Cardiac muscle cell (in vitro differentiated cells and primary cell): ENCODE measurements around the gene NXPE2. TPM values are rescaled to one million over a fixed set of nuclear protein-coding genes. Genes with fewer than 3 reads are reported as not detected.

Experiments
- DNase-seq, 2 donors: peaks; one replicate each; pipeline versions ENCODE4 v3.0.0 to v3.0.0-alpha.2; 2010 to 2017; ENCODE audit warnings: low read depth in 1 of 2, low spot score in 1 of 2
- H3K27ac ChIP-seq: fragments of 200-600 bp; sonication (generic); 2 replicates; pipeline ENCODE4 v1.5.1; 2016
- H3K27me3 ChIP-seq: fragments of 200-600 bp; sonication (generic); 2 replicates; pipeline ENCODE4 v1.6.0; 2016; ENCODE audit warnings: control low read depth
- H3K36me3 ChIP-seq: fragments of 200-600 bp; sonication (generic); 2 replicates; pipeline ENCODE4 v1.5.1; 2016; ENCODE audit warnings: control low read depth
- H3K4me1 ChIP-seq: fragments of 200-600 bp; sonication (generic); 2 replicates; pipeline ENCODE4 v1.8.1; 2017; ENCODE audit warnings: low read depth, mild to moderate bottlenecking, mixed run types
- H3K4me3 ChIP-seq: fragments of 200-600 bp; sonication (generic); 2 replicates; pipeline ENCODE4 v1.5.1; 2016; ENCODE audit warnings: mild to moderate bottlenecking
- H3K9me3 ChIP-seq: fragments of 200-600 bp; sonication (generic); 2 replicates; pipeline ENCODE4 v1.5.1; 2017; ENCODE audit warnings: low read depth, mild to moderate bottlenecking, control low read depth
- CTCF ChIP-seq: IDR thresholded peaks from 2 replicates; pipeline ENCODE4 v1.5.1; 2012; ENCODE audit warnings: low read depth, mild to moderate bottlenecking, low read length
- polyA plus RNA-seq: library from polyadenylated mRNA; unstranded; fragments of >200 nt; fragmentation: Nextera tagmentation; extraction: Ambion mirVana; gene quantifications from 2 replicates; pipeline ENCODE4 v1.2.1, GENCODE V29; 2016
- total RNA-seq: library from RNA; depleted of rRNA; stranded (reverse); fragments of >200 nt; gene quantifications from 2 replicates; pipeline ENCODE4 v1.2.3, GENCODE V29; 2016

Gene NXPE2
- total and polyA plus RNA-seq, 2 experiments from 2014 or later: 0.10 to 0.48 TPM

DNA sequence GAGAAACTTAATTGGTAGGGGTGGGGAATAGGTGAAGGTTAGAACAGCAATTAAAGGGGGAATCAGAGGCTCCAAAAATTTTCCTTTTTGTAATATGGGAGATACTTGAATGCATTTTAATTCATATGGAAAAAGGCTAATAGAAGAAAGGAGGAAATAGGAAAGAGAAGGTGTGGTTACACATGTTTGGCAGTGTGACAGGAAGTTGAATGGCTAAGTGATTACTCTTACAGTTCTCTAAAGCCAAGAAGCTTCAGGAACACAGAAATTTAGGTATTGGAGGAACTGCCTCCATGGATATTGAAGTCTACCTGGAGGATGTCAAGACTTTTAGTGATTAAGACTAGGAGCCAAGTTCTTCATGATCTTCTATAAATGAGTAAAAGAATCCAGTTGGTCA lies 6.3 kb downstream of the NXPE2 start:
- H3K36me3 ChIP-seq: no peaks in the 10 kb centered on the region
- H3K27ac ChIP-seq: no peak overlapping the region
- no peak for DNase-seq
- no peaks in the 10 kb centered on the region for H3K27me3 ChIP-seq
- H3K9me3 ChIP-seq: no peaks in the 10 kb centered on the region
- H3K4me1 ChIP-seq: no peaks in the 10 kb centered on the region
- no peak for TF ChIP-seq CTCF
- H3K4me3 ChIP-seq: no peak overlapping the region

DNA sequence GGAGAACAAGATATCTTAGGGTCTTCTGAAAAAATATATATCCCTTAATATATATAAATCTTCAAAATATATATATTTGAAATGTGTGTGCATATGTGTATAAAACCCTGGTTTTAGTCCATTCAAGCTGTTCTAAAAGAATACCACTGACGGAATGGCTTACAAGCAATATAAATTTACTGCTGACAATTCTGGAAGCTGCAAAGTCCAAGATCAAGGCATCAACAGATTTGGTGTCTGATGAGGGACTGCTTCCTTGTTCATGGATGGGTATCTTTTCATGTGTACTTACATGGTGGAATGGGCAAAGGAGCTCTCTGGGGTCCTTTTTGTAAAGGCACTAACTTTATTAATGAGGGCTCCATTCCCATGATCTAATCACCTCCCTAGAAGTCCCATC lies 6.8 kb downstream of the NXPE2 start:
- Histone ChIP-seq H3K27me3 (no peaks in the 10 kb centered on the region), H3K9me3 (no peaks in the 10 kb centered on the region), H3K27ac (no peak overlapping the region), H3K4me1 (no peaks in the 10 kb centered on the region), H3K36me3 (no peaks in the 10 kb centered on the region), H3K4me3 (no peak overlapping the region)
- DNase-seq: no peak
- no peak for TF ChIP-seq CTCF

DNA sequence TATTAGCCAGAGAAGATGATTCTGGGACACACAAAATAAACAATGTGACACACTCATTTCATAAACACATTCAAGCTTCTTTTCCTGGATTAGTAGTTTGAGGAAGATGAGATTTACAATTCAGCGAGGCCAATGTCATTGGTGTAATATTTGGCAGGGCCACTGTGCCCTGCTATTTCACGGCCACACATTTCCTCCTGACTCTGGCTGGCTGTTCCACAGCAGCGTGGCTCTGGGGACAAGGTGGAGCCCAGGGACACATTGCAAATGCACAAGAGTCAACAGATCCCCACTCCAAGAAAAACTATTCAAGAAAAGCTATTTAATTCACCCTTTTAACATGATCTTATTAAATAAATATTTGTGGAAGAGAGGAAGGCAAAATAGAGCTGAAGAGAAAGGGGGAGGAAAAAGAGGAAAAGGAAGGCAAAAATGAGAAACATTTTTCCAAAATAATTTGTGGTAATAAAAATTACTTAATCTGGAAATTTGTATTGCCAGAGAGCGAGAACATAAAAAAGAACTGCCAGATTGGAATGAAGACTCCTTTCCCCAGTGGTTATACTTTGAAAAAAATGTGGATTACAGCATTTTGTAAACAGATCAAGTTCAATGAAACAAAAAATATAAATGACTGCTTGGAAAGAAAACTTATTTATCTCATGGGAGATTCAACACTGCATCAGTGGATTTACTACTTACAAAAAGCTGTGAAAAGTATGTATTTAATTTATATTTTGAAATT lies 27.1 kb downstream of the NXPE2 start:
- no peak for TF ChIP-seq CTCF
- Histone ChIP-seq H3K27me3 (no peaks in the 10 kb centered on the region), H3K4me1 (no peaks in the 10 kb centered on the region), H3K36me3 (no peaks in the 10 kb centered on the region), H3K4me3 (no peak overlapping the region), H3K9me3 (no peaks in the 10 kb centered on the region), H3K27ac (no peak overlapping the region)
- no peak for DNase-seq

GRCh38 chr11:114709960-114710359 lies 31.6 kb downstream of the NXPE2 start:
- Histone ChIP-seq H3K36me3 (no peaks in the 10 kb centered on the region), H3K4me1 (no peaks in the 10 kb centered on the region), H3K4me3 (no peak overlapping the region), H3K27ac (no peak overlapping the region), H3K9me3 (no peaks in the 10 kb centered on the region), H3K27me3 (no peaks in the 10 kb centered on the region)
- no peak for DNase-seq
- no peak for TF ChIP-seq CTCF

- Histone ChIP-seq H3K27ac (no peak overlapping the region), H3K9me3 (no peaks in the 10 kb centered on the region), H3K27me3 (no peaks in the 10 kb centered on the region), H3K36me3 (no peaks in the 10 kb centered on the region), H3K4me1 (no peaks in the 10 kb centered on the region), H3K4me3 (no peak overlapping the region)
- no peak for TF ChIP-seq CTCF
- DNase-seq: no peak
These were observed 35.4 kb downstream of the NXPE2 start for GRCh38 chr11:114713756-114714155.

- Histone ChIP-seq H3K9me3 (no peaks in the 10 kb centered on the region), H3K36me3 (no peaks in the 10 kb centered on the region), H3K4me1 (no peaks in the 10 kb centered on the region), H3K27me3 (no peaks in the 10 kb centered on the region), H3K27ac (no peak overlapping the region), H3K4me3 (no peak overlapping the region)
- TF ChIP-seq CTCF: no peak
- no peak for DNase-seq
These were observed 41.2 kb downstream of the NXPE2 start for GRCh38 chr11:114719562-114719961.
